Sigmoid colon (tissue), 4 donors: ENCODE results near the gene WFDC10B.

Experiments
- EP300 ChIP-seq, 4 donors: sonication (generic); formaldehyde crosslinking; IDR thresholded peaks; one replicate each; pipeline ENCODE4 v1.6.1; 2017; ENCODE audit warnings: antibody characterized with exemption in 4 of 4
- POLR2AphosphoS5 ChIP-seq, 4 donors: sonication (generic); formaldehyde crosslinking; IDR thresholded peaks; one replicate each; pipeline ENCODE4 v1.6.1; 2017; ENCODE audit warnings: antibody characterized with exemption in 4 of 4
- TF ChIP-seq, protein P1 (sequence below), 4 experiments: fragments of 450-650 bp in 3 of 4; fragments of 200-600 bp in 1 of 4; IDR thresholded peaks; one replicate each; pipeline ENCODE4 v1.5.1; 2016 to 2019; ENCODE audit warnings: antibody characterized with exemption in 4 of 4, mild to moderate bottlenecking in 3 of 4, moderate library complexity in 2 of 4

DNA sequence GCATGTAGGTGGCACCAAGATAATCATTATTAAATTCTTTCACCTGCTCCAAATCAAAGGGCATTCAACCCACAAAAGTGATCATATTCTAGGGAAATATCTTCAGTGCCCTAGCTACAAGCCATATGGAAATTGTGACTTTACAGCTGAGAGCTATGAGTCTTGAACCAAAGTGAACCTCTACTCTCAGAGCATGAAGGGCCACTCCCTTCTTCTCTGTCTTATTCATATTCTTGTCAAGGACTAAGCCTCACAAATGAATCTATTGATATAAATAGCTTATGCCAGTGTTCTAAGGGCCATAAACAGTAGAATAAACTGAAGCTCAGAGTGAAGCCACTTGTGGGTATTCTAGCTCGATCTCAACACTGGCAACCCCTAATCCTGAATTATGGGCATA is 46.9 kb upstream of the WFDC10B start:
- TF ChIP-seq, protein P1, sequence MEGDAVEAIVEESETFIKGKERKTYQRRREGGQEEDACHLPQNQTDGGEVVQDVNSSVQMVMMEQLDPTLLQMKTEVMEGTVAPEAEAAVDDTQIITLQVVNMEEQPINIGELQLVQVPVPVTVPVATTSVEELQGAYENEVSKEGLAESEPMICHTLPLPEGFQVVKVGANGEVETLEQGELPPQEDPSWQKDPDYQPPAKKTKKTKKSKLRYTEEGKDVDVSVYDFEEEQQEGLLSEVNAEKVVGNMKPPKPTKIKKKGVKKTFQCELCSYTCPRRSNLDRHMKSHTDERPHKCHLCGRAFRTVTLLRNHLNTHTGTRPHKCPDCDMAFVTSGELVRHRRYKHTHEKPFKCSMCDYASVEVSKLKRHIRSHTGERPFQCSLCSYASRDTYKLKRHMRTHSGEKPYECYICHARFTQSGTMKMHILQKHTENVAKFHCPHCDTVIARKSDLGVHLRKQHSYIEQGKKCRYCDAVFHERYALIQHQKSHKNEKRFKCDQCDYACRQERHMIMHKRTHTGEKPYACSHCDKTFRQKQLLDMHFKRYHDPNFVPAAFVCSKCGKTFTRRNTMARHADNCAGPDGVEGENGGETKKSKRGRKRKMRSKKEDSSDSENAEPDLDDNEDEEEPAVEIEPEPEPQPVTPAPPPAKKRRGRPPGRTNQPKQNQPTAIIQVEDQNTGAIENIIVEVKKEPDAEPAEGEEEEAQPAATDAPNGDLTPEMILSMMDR (IDR thresholded peaks at IDR 0.05): no peak
- TF ChIP-seq POLR2AphosphoS5 (IDR thresholded peaks at IDR 0.05) (no peak), EP300 (IDR thresholded peaks at IDR 0.05) (no peak)
